HG02588 (cell line): ENCODE results near the gene EPOP.

Experiments used
- ATAC-seq: cut with Tn5 transposase; IDR thresholded peaks from one replicate; pipeline ENCODE4 v1.9.1; 2021; ENCODE audit warnings: mild to moderate bottlenecking, moderate library complexity; ENCODE audit not compliant: unreplicated experiment

Gene EPOP

GRCh38 chr17:38705803-38706504 is 31.2 kb upstream of the EPOP start:
- no peak for ATAC-seq

GRCh38 chr17:38705523-38705802 is 30.7 kb upstream of the EPOP start:
- no peak for ATAC-seq

GRCh38 chr17:38704606-38705522 is 30.1 kb upstream of the EPOP start, which contains the start of gene MLLT6:
Gene MLLT6 (plus strand): TSS chr17:38705273. CDS start chr17:38705633, 360 bp downstream.
- ATAC-seq: no peak

GRCh38 chr17:38703742-38704605 is 29.2 kb upstream of the EPOP start:
- ATAC-seq: no peak

GRCh38 chr17:38702916-38703741 is 28.4 kb upstream of the EPOP start:
- no peak for ATAC-seq

GRCh38 chr17:38702166-38702915 is 27.6 kb upstream of the EPOP start:
- ATAC-seq: peak; percentile 32

- ATAC-seq: peak; percentile 20
These were observed 26.9 kb upstream of the EPOP start for GRCh38 chr17:38701504-38702165.

- no peak for ATAC-seq
These were observed 24.0 kb upstream of the EPOP start for GRCh38 chr17:38698760-38699159.

GRCh38 chr17:38697061-38697820 is 22.5 kb upstream of the EPOP start:
- ATAC-seq: no peak

GRCh38 chr17:38693700-38694329 is 19.1 kb upstream of the EPOP start:
- no peak for ATAC-seq

GRCh38 chr17:38691154-38691553 is 16.4 kb upstream of the EPOP start:
- no peak for ATAC-seq

GRCh38 chr17:38690386-38690785 is 15.6 kb upstream of the EPOP start:
- ATAC-seq: no peak

- ATAC-seq: no peak
These were observed 12.5 kb upstream of the EPOP start for GRCh38 chr17:38687286-38687685.

- ATAC-seq: no peak
These were observed 10.7 kb upstream of the EPOP start for GRCh38 chr17:38685491-38685890.

- no peak for ATAC-seq
These were observed 6.3 kb upstream of the EPOP start for GRCh38 chr17:38681096-38681495.

- no peak for ATAC-seq
These were observed 3.1 kb upstream of the EPOP start for GRCh38 chr17:38677819-38678218.

- ATAC-seq: no peak
These were observed 2.1 kb upstream of the EPOP start for GRCh38 chr17:38676706-38677504.
